ENCODE measurements around the gene PODN.

The PODN gene

GRCh38 chr1:53076721-53077598, 14.9 kb downstream of the PODN start:
- TF ChIP-seq TOX (CRISPR knock-in tag; IDR thresholded peaks at IDR 0.05; ENCODE audit: borderline replicate concordance) (no peak), CSDC2 (CRISPR knock-in tag; IDR thresholded peaks at IDR 0.05) (no peak), OSR1 (CRISPR knock-in tag; IDR thresholded peaks at IDR 0.05) (no peak), GLIS3 (CRISPR knock-in tag; IDR thresholded peaks at IDR 0.05) (no peak), ZFP3 (CRISPR knock-in tag; IDR thresholded peaks at IDR 0.05) (no peak), ESRRG (CRISPR knock-in tag; IDR thresholded peaks at IDR 0.05) (no peak), ISL1 (CRISPR knock-in tag; IDR thresholded peaks at IDR 0.05) (no peak), CSRNP3 (CRISPR knock-in tag; IDR thresholded peaks at IDR 0.05) (no peak), PATZ1 (CRISPR knock-in tag; IDR thresholded peaks at IDR 0.05; ENCODE audit: borderline replicate concordance) (no peak)
- ATAC-seq = no peak

GRCh38 chr1:53077599-53077965, 15.6 kb downstream of the PODN start:
- TF ChIP-seq ZNF565 (CRISPR knock-in tag; conservative IDR thresholded peaks at IDR 0.05; ENCODE audit: low read depth) (no peak), CSDC2 (CRISPR knock-in tag; IDR thresholded peaks at IDR 0.05) (no peak), POU6F1 (CRISPR knock-in tag; IDR thresholded peaks at IDR 0.05; ENCODE audit: borderline replicate concordance, low read depth) (no peak), RARB (CRISPR knock-in tag; IDR thresholded peaks at IDR 0.05) (no peak), CSRNP3 (CRISPR knock-in tag; IDR thresholded peaks at IDR 0.05) (no peak), OSR1 (CRISPR knock-in tag; IDR thresholded peaks at IDR 0.05) (no peak)
- no peak for ATAC-seq

- TF ChIP-seq POU6F1 (CRISPR knock-in tag; IDR thresholded peaks at IDR 0.05; ENCODE audit: borderline replicate concordance, low read depth) (no peak), CREB5 (CRISPR knock-in tag; IDR thresholded peaks at IDR 0.05; ENCODE audit: low read depth) (no peak), TSHZ2 (CRISPR knock-in tag; IDR thresholded peaks at IDR 0.05) (no peak), TCF4 (CRISPR knock-in tag; IDR thresholded peaks at IDR 0.05; ENCODE audit: borderline replicate concordance) (no peak), ZC3H10 (CRISPR knock-in tag; IDR thresholded peaks at IDR 0.05) (no peak), ZNF70 (CRISPR knock-in tag; IDR thresholded peaks at IDR 0.05) (no peak), ESRRG (CRISPR knock-in tag; IDR thresholded peaks at IDR 0.05) (no peak), ZNF565 (CRISPR knock-in tag; conservative IDR thresholded peaks at IDR 0.05; ENCODE audit: low read depth) (no peak), ISL1 (CRISPR knock-in tag; IDR thresholded peaks at IDR 0.05) (no peak), OSR1 (CRISPR knock-in tag; IDR thresholded peaks at IDR 0.05) (no peak)
- no peak for ATAC-seq
Observed at GRCh38 chr1:53078333-53079101, 16.5 kb downstream of the PODN start.

Data from SK-N-SH treated with all-trans-retinoic acid at 6 μM for 48 hours (cell line).